GM18858 (cell line): Measurements from ENCODE around the gene DAB1.

Source experiments
- ATAC-seq: cut with Tn5 transposase; IDR thresholded peaks from one replicate; pipeline ENCODE4 v1.9.1; 2021; ENCODE audit not compliant: unreplicated experiment

DAB1 gene

GRCh38 chr1:57036641-57037579 is 386.9 kb downstream of the DAB1 start:
- ATAC-seq: no peak

DNA sequence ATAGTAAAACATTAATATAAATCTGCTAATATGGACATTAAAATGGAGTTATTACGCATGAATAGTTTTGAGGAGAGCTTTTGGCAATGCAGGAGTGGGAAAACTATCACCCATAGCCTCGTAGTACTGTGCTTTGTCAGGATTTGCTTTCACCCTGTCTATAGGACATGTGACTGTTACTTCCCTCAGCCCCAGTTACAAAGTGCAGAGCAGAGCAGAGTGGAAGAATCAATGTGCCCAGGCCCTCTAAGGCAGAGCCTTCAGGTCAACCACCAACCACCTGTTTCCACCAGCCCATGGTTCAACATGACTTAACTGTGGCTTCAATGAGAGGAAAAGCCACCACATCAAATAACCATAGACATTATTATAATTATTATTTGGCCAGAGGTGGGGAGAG is 389.1 kb downstream of the DAB1 start:
- ATAC-seq: no peak

GRCh38 chr1:57033222-57034001 is 390.4 kb downstream of the DAB1 start:
- no peak for ATAC-seq

GRCh38 chr1:57026624-57027354 is 397.1 kb downstream of the DAB1 start:
- ATAC-seq: no peak

DNA sequence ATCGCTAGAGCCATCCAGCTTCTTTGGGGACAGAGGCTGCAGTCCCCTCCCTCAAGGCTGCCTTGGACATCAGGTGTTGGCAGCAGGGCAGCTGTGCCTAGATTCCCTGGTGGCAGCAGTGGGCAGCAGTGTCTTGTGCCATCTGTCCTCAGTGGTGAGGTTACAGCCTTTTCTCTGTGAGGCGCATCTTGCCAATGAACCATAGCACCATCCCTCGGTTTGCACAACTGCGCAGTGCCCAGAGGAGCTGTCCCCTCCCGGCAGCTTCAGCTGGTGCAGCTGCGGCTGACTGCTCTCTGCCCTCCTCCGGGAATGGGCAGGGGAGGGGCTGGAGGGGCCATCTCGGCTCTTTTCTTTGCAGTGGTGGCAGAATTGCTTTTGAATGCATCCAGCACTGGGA is 399.0 kb downstream of the DAB1 start:
- no peak for ATAC-seq

DNA sequence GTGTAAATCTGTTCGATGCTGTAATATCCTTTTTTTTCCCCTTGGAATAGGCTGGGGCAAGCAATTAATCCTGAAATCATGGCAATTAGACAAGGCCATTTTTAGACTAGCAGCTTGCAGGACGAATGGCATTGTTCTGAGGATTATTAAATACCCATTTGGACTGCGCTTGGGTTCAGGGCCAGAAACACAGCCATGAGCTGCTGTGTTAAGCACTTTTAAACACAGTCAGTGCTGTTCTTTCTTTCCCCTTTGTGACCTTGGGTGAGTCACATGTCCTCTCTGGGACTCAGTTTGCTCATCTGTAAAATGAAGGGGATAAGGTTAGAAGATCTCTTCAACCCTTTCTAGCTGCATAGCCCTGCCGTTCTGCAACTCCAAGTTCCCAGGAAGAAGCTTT is 399.4 kb downstream of the DAB1 start:
- no peak for ATAC-seq

GRCh38 chr1:57020216-57020615 is 403.6 kb downstream of the DAB1 start:
- ATAC-seq: no peak

DNA sequence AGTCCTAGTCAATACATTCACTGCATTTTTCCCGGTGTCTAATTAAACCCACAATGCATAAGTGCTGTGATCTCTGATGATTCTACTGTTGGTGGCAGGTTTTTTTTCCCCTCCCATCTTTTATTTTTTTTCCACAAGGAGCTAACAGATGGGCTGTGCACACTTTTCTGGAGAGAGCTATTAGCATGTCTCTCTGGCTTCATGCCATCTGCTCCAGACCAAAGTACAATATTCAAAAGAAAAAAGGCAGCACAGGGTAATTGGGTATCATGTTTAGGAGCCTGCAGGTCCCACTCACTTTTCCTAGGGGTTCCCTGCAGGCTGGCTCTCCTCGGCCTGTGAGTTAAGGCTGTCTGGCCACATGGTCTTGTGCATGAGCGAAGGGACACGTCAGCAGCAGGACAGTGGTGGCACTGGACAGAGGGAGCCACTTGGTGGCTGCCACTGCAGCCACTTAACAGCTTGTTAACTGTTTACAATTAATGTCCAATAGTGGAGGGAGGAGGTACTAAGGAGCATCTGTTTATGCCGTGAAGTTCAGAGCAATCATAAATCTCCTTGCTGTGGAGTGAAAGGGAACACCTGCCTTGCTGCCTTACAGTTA is 404.5 kb downstream of the DAB1 start:
- no peak for ATAC-seq

- no peak for ATAC-seq
These were observed 405.7 kb downstream of the DAB1 start for GRCh38 chr1:57018119-57018518.

- no peak for ATAC-seq
These were observed 406.1 kb downstream of the DAB1 start for GRCh38 chr1:57017717-57018116.

- ATAC-seq: no peak
These were observed 406.7 kb downstream of the DAB1 start for GRCh38 chr1:57017200-57017599.

DNA sequence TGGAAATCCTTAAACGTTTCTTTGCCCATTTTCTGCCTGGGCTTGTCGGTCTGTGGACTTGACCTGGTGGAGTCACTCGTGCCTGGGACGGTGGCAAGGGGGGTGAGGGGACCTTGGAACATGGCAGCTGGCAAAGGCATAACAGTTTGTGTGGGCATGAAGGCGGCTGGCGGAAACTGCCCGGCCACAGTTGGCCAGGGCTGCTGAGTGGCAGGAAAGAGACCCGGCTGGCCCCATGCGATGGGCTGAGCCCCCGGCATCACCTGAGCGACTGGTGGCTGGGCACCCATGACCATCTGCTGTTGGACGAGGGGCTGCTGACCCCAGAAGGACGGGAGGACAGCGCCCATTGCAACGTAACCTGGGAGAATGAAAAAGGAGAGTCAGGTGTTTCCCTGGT is 408.8 kb downstream of the DAB1 start:
- no peak for ATAC-seq

- ATAC-seq: no peak
These were observed 410.3 kb downstream of the DAB1 start for GRCh38 chr1:57013522-57013921.

- ATAC-seq: no peak
These were observed 411.5 kb downstream of the DAB1 start for GRCh38 chr1:57012315-57012714.

DNA sequence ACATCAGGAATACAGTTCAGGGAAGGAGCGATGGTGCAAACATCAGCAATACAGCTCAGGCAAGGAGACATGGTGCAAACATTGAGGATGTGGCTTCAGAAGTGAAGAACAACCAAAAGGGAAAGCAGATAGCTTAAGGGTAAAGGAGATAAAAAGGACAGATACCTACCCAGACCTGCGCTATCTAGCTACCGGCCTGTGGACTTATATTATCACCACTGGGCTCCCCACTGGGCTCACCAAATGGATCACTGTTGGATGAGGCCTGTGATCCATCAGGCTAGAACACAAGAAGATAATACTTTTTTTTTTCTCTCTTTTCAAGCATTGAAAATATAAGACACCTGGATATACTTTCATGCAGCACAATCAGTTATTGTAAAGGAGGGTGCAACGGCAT is 413.3 kb downstream of the DAB1 start:
- ATAC-seq: no peak

GRCh38 chr1:57007948-57008347 is 415.9 kb downstream of the DAB1 start:
- no peak for ATAC-seq

DNA sequence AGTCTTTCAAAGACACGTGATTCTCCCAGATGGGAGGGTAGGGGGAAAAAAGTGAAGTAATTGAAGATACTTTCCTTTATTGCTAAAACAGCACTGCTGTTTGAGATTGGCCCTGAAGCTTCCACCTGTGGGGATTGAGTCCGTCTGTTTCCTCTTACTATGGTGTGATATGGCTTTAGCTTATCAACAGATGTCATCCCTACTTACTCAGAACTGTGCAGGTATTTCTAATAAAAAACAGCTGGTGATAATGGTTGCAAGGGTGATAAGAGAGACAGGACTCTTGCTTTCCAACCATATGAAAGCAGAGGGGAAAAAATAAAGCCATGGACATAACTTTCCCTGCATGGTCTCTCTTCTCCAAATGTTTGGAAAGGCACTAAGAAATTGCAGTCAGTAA is 416.4 kb downstream of the DAB1 start:
- ATAC-seq: no peak

DNA sequence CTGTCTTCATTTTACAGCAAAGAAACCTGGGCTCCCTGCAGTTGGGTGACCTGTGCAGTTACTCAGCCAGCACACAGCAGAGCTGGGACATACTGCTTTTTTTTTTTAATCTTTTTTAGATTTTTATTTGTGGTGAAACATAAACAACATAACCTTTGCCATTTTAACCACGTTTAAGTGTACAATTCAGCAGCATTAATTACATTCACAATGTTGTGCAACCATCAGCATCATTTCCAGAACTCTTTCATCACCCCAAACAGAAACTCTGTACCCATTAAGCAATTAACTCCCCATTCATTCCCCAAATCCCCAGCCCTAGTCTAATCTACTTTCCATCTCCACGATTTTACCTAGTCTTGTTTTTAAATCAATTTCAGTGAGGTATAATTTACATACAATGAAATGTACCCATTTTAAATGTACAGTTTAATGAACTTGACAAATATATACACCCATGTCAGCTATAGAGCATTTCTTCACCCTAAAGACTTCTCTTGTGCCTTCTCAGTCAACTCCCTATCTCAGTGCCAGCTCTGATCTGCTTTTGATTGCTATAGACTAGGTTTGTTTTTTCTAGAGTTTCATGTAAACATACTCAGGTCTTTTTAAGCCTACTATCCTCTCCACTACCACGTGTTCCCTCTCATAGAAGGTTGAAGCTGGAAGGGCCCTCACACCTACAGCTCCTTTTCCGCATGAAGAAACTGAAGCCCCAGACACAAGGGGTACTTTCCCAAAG is 420.3 kb downstream of the DAB1 start:
- ATAC-seq: no peak

GRCh38 chr1:56995414-56996100 is 428.3 kb downstream of the DAB1 start:
- no peak for ATAC-seq

DNA sequence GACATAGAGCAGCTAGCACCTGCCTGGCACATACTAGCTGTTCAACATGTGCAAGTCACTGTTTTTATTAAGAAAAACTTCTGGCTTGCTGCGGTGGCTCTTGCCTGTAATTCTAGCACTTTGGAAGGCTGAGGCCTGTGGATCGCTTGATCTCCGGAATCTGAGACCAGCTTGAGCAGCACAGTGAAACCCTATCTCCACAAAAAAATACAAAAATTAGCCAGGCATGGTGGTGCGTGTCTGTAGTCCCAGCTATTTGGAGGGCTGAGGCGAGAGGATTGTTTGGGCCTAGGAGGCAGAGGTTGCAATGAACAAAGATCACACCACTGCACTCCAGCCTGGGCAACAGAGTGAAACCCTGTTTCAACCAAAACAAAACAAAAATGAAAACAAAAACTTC is 430.4 kb downstream of the DAB1 start:
- no peak for ATAC-seq
